Cortex of kidney (tissue), 1 donor: ENCODE data around the gene CTDSP1.

ENCODE experiments used
- DNase-seq: peaks from one replicate; lab custom pipeline; 2025; lab: John Stamatoyannopoulos, UW

CTDSP1 gene

DNA sequence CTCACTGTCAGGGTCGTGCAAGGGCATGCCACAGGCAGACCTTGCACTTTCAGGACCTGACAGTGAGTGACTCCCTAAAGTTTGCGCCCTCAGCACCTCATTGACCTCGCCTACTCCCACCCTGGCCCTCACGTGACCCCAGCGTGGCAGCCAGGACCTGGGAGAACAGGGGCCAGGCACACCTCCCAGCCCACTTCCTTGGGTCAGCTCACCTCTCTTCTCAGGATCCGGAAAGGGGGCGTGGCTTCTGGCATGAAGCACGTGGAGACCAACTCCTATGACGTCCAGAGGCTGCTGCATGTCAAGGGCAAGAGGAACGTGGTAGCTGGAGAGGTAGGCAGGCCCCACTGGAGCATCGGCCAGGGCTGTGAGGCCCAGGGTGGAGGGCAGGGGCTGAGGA, 28.1 kb downstream of the CTDSP1 start:
- no peak for DNase-seq

DNA sequence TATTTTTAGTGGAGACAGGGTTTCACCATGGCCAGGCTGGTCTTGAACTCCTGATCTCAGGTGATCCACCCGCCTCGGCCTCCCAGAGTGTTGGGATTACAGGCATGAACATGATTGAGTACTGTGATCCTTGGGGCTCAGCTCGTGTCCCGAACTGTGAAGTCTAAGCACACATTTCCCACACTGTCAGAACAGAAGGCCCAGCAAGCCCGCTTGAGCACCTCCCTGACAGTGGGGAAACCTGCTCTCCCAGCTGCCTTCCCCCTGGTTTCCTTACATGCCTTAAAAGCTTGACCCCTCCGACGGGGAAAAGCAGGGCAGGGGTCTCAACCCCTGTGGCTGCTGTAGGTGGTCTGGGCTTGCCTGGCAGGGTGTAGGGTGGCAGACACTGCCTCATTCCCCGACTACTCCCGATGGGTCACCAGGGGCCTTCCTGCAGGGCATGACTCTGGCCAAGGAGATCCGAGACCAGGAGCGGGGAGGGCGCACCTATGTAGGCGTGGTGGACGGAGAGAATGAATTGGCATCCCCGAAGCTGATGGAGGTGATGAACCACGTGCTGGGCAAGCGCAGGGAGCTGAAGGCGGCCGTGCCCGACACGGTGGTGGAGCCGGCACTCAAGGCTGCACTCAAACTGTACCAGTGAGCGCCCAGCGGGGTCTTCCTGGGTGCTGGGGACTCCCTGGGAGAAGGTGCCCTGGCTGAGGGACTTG, 29.3 kb downstream of the CTDSP1 start:
- DNase-seq: no peak

DNA sequence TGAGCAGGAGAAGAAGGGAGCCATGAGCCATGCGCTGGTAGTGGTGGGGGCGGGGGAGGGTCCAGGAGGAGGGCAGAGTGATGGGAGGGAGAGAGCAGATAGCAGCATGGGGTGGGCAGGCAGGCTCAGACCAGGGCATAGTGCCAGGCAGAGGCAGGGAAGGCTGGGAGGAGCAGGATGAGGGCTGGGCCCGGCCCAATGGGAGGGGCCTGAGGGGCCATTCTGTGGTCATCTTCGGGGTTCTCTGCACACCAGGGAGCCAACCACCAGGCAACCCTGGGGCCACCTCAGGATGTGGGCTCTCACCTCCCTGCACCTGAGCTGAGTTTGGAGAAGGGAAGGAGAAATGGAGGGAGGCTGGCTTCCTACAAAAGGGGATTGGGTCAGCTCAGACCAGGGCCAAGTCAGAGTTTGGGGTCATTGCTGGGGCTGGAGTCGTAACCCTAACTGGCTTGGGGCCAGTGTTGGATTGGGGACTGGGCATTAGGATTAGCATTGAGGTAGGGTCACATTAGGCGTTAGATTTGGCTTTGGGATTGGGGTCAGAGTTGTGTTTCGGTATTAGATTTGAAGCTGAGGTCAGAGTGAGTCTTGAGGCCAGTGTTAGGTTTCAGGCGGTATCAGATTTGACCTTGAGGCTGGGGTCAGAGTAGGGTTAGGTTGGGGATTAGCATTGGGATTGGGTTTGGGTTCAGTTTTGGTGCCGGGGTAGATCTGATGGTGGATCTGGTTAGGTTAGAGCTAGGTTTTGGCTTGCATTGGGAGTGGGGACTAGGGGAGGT, 30.4 kb downstream of the CTDSP1 start:
- no peak for DNase-seq

DNA sequence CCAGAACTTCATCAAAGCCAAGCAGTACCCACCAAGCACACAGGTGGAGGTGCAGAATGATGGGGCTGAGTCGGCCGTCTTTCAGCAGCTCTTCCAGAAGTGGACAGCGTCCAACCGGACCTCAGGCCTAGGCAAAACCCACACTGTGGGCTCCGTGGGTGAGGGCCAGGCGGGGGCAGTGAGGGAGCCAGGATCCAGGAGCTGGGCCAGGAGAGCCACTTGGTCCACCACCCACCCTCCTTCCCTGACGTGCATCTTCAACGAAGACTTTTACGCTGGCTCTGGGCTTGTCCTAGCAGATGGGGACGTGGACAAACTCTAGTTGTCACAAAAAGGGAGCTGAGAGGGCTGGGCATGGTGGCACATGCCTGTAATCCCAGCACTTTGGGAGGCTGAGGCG, 31.1 kb downstream of the CTDSP1 start:
- DNase-seq: no peak

DNA sequence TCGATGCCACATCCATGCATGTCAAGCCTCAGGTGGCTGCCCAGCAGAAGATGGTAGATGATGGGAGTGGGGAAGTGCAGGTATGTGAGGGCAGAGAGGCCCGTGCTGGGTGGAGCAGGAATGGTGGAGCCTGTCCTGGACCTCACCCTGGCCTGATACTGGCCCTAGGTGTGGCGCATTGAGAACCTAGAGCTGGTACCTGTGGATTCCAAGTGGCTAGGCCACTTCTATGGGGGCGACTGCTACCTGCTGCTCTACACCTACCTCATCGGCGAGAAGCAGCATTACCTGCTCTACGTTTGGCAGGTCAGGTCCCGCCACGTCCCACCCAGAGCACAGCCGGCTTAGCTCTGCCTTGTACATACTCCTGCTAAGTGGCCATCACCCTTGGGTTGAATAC, 32.2 kb downstream of the CTDSP1 start:
- DNase-seq: no peak

DNA sequence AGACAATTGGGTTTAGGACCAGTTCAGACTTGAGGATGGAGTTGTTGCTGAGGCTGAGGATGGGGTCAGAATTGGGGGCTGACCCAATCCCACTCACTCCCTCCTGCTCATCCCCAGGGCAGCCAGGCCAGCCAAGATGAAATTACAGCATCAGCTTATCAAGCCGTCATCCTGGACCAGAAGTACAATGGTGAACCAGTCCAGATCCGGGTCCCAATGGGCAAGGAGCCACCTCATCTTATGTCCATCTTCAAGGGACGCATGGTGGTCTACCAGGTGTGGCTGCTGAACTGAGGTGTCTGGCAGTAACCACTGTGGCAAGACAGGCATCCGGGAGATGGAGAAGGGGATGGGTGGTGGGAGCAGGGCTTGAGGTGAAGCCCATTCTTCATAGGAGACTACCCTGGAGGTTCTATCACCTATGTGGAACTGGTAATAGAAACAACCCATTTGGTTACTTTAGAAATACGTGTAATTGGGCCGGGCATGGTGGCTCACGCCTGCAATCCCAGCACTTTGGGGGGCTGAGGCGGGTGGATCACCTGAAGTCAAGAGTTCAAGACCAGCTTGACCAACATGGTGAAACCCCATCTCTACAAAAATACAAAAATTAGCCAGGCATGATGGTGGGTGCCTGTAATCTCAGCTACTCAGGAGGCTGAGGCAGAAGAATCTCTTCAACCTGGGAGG, 33.2 kb downstream of the CTDSP1 start:
- no peak for DNase-seq

DNA sequence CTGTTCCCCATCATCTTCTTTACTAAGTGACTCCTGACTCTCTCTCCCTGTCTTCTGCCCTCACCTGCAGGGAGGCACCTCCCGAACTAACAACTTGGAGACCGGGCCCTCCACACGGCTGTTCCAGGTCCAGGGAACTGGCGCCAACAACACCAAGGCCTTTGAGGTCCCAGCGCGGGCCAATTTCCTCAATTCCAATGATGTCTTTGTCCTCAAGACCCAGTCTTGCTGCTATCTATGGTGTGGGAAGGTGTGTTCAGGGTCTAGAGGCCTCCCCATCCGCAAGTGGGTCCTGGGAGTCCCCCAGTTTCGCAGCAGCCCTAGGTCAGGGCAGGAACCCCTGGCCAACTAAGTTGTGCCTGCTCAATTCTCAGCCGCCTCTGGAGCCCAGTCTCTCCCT, 34.8 kb downstream of the CTDSP1 start:
- no peak for DNase-seq

DNA sequence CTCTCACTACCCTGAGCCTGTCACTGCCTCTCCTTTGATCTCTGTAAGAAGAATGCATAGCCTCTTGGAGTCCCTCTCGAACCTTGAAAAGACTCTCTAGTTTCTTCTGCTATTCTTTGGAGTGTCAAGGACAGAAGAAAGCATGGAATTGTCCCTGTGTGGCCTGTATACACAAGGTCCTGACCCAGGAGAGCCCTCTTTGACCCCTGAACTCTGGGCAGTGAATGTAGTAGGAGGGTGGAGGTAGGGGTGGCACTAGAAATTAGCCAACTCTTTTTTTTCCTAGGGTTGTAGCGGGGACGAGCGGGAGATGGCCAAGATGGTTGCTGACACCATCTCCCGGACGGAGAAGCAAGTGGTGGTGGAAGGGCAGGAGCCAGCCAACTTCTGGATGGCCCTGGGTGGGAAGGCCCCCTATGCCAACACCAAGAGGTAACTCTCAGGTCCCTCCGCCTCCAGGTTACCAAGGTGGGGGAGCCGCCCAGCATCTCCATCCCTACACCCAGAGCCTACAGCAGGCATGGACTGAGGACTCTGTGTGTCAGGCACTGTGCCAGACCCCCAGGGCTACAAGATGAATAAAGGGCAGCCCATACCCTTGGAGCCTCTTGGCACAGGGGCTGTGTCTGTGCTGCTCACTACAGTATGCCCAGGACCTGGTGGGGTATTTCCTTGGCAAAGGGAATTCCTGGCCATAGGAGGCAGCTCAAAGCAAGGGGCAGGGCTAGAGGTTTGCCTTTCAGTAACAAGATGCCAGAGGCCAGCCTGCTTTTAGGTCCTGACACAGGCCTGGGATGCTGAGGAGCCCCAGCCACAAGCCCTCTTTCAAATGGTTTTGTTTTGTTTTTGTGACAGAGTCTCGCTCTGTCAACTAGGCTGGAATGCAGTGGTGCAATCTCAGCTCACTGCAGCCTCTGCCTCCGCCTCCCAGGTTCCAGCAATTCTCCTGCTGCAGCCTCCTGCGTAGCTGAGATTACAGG, 35.6 kb downstream of the CTDSP1 start:
- DNase-seq: no peak

DNA sequence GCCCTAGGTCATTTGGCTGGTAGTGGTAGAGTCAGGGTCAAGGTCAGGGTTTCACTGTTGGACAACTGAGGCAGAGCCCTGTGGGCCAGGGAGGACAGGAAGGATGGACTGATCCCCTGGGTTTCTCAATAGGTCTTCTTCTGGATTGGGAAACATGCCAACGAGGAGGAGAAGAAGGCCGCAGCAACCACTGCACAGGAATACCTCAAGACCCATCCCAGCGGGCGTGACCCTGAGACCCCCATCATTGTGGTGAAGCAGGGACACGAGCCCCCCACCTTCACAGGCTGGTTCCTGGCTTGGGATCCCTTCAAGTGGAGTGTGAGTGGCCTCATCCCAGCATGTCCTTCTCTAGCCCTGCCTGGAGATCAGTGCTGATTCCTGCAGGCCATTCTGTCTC, 37.3 kb downstream of the CTDSP1 start:
- DNase-seq: no peak

DNA sequence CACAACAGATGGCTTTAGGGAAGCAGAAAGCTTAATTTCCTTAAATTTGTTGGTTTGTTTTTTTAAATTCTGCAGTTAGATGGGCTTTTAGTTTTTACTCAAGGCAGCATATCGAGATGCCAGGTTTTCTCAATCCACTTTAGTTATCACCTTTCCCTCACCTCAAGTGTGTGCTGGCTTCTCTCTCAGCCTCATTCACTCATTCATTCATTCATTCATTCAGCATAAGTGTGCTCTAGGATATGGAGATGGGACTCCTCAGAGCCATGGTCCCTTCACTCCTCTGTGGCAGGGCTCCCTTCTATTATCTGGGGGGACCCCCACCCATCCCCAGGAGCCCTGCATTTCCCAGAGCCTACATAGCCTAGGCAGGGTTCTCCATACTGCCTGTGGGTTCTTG, 38.3 kb downstream of the CTDSP1 start:
- no peak for DNase-seq

DNA sequence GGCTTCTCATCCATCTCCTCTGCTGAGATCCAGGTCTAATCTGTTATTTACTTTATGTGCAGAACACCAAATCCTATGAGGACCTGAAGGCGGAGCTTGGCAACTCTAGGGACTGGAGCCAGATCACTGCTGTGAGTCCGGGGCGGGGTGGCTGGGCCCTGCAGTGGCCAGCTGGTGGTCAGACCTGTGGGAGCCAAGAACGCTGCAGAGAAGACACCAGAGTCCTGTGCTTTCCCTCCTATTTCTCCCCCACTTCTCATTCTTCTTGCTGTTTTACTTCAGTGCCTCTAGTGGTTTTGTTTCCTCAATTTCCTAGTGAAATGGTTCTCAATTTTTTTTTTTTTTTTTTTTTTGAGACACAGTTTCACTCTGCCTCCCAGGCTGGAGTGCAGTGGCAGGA, 38.9 kb downstream of the CTDSP1 start:
- DNase-seq: no peak

DNA sequence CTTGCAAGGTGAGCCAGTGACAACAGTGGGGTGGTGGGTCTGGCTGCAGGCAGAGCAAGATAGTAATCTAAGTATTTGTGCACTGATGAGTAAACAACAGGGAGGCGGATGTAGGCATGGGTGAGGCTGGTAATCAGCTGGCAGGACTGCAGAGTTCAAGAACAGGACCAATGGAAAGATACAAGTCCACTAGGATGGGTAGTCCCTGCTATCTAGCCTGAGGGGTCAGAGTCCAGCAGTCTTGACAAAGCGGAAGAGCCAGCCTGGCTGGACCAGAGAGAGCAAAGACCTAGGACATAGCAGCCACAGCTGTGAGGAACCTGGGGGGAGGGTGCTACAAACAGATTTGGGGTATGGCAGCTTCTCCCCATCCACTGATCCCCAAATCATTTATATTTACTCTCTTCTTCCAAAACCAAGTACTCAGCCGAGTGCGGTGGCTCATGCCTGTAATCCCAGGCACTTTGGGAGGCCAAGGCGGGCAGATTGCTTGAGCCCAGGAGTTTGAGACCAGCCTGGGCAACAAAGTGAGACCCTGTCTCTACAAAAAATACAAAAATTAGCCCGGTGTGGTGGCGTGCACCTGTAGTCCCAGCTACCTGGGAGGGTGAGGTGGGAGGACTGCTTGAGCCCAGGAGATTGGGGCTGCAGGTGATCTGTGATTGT, 45.2 kb downstream of the CTDSP1 start:
- no peak for DNase-seq

DNA sequence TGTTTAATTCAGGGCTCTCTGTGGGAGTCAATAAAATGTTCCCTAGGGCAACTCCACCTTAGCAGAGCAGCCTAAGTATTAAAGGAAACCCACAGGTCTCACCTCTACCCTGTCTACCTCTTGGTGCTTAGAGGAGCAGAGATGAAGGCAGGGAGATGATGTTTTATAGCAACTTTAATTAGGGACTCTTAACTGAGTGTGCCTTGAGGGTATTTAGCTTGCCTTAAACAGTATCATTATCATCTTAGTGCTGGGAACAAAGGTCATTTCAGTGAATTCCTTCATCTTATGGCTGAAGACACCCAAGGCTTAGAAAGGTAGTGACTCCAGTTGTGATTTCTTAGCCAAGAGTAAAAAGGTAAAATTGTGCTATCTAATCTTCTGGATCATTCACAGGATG, 45.9 kb downstream of the CTDSP1 start:
- DNase-seq: no peak

DNA sequence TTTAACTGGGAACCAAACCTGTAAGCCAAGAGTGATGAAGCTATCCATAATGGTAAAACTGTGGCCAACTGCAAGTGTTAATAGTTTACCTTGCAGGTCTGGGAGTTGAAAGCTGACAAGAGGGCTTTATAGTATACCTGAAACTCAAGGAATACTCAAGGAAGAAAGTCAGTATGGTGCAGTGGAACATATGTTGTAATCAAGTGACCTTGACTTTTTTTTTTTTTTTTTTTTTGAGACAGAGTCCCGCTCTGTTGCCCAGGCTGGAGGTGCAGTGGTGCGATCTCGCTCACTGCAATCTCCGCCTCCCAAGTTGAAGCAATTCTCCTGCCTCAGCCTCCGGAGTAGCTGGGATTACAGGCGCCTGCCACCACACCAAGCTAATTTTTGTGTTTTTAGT, 46.9 kb downstream of the CTDSP1 start:
- DNase-seq: no peak

DNA sequence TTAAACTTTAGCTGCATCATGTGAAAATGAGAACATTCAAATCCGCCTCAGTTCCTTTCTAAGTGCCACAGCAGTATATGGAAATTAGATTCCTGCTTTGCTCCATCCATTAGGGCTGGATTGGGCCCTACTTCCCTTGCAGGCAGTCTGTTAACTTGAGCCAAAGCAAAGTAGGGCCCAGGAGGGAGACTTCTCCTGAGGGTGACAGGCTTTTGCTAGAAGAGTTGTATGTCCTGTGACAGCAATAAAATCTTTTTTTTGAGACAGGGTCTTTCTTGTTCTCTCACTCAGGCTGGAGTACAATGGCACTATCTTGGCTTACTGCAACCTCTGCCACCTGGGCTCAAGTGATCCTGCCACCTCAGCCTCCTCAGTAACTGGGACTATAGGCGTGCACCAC, 47.4 kb downstream of the CTDSP1 start:
- no peak for DNase-seq

DNA sequence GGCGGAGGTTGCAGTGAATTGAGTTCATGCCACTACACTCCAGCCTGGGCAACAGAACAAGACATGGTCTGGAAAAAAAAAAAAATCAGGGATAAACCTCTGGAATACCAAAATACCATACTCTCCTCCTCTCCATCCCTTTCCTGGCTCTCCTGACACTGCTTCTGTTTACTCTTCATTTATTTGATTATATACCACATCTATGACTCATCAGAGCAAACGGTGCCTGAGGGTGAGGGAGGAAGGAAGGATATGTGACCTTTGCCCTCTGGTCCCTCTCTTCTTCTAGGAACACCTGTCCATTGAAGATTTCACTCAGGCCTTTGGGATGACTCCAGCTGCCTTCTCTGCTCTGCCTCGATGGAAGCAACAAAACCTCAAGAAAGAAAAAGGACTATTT, 49.3 kb downstream of the CTDSP1 start:
- no peak for DNase-seq

DNA sequence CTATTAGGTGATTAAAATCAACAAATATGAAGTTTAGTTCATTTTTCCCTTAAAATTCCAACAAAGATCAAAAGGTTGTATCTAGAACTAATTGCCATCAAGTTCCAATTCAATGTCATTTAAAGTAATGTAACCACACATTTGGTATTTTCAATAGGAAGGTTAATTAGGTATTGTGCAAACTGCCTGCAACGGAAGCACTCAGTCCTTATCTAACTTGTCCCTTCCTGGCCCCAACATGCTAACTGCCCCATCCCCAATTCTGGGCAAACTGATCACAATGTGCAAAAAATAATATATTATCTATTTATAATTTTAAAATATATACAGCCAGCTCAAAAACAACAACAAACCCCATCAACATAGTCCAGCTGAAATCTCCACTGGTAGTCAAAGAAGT, 52.4 kb downstream of the CTDSP1 start:
- DNase-seq: no peak
